T-cell (primary cell): Measurements from ENCODE around the gene BRD7. TPM values are rescaled to one million over a fixed set of nuclear protein-coding genes. Genes with fewer than 3 reads are reported as not detected.
A peak's percentile ranks its signal among the peaks of the same experiment; 100 is the strongest.

Experiments used
- ATAC-seq, 4 experiments: fragments of 200-7000 bp in 3 of 4; fragments of 150-1000 bp in 1 of 4; cut with Tn5 transposase; replicated peaks in 1 of 4; 1 replicate in 3 of 4; 2 replicates in 1 of 4; pipeline ENCODE4 v1.10.0; 2021; ENCODE audit warnings: moderate library complexity in 3 of 4, mild to moderate bottlenecking in 2 of 4, moderate number of reproducible peaks in 1 of 4
- CTCF ChIA-PET, 2 donors: fragments of 300-600 bp; sonication (Branson Sonifier 250); formaldehyde crosslinking; loops; one replicate each; lab custom pipeline; 2022; ENCODE audit warnings: antibody characterized with exemption in 2 of 2; lab: Charles Lee
- POLR2A ChIA-PET, 2 donors: fragments of 300-600 bp; sonication (Branson Sonifier 250); formaldehyde crosslinking; loops; one replicate each; lab custom pipeline; 2022; ENCODE audit warnings: antibody characterized with exemption in 2 of 2; lab: Charles Lee
- DNase-seq, 35 experiments: peaks; one replicate each; pipeline versions ENCODE4 v3.0.0 to v3.0.0-alpha.2; 2013 to 2023
- H3K27ac ChIP-seq: one replicate; pipeline ENCODE4 v1.5.1; 2013; ENCODE audit warnings: low read length
- H3K27me3 ChIP-seq, 2 experiments: replicated peaks in 1 of 2; 1 replicate in 1 of 2; 2 replicates in 1 of 2; pipeline versions ENCODE4 v1.6.1 to v1.7.0; 2013; ENCODE audit warnings: low read length in 1 of 2, mixed read lengths in 1 of 2; ENCODE audit not compliant: control insufficient read depth in 2 of 2, insufficient read depth in 2 of 2; ENCODE audit errors: extremely low read depth in 1 of 2
- H3K36me3 ChIP-seq, 2 donors: 1 replicate in 1 of 2; 2 replicates in 1 of 2; pipeline versions ENCODE4 v1.6.1 to v1.7.0; 2013; ENCODE audit warnings: low read length in 1 of 2; ENCODE audit not compliant: control insufficient read depth in 2 of 2, insufficient read depth in 1 of 2; ENCODE audit errors: extremely low read depth in 1 of 2
- H3K4me1 ChIP-seq, 2 experiments: 1 replicate in 1 of 2; 2 replicates in 1 of 2; pipeline versions ENCODE4 v1.6.1 to v1.7.0; 2013; ENCODE audit warnings: low read length in 2 of 2, mixed read lengths in 1 of 2; ENCODE audit not compliant: insufficient read depth in 2 of 2, control insufficient read depth in 1 of 2; ENCODE audit errors: extremely low read depth in 1 of 2
- H3K4me3 ChIP-seq, 2 donors: 1 replicate in 1 of 2; 2 replicates in 1 of 2; pipeline versions ENCODE4 v1.5.1 to v1.7.0; 2013; ENCODE audit warnings: mild to moderate bottlenecking in 2 of 2, low read length in 1 of 2, moderate library complexity in 1 of 2; ENCODE audit not compliant: control insufficient read depth in 1 of 2; ENCODE audit errors: extremely low read depth in 1 of 2
- H3K9me3 ChIP-seq: 2 replicates; pipeline ENCODE4 v1.7.0; 2013
- H3K27ac Mint-ChIP-seq, 2 donors: one replicate each; pipeline ENCODE4 v1.8.0; 2020 to 2021; ENCODE audit warnings: mild to moderate bottlenecking in 2 of 2, mixed read lengths in 2 of 2
- H3K27me3 Mint-ChIP-seq, 2 donors: one replicate each; pipeline ENCODE4 v1.8.0; 2021 to 2022; ENCODE audit warnings: mixed read lengths in 2 of 2
- H3K36me3 Mint-ChIP-seq: one replicate; pipeline ENCODE4 v1.8.0; 2021; ENCODE audit warnings: mixed read lengths
- H3K4me1 Mint-ChIP-seq, 3 donors: one replicate each; pipeline ENCODE4 v1.8.0; 2020 to 2022; ENCODE audit warnings: mixed read lengths in 3 of 3, mild to moderate bottlenecking in 1 of 3
- H3K4me3 Mint-ChIP-seq, 3 donors: one replicate each; pipeline ENCODE4 v1.8.0; 2020 to 2022; ENCODE audit warnings: mild to moderate bottlenecking in 3 of 3, mixed read lengths in 3 of 3, moderate library complexity in 3 of 3
- H3K9me3 Mint-ChIP-seq, 3 donors: one replicate each; pipeline ENCODE4 v1.8.0; 2020 to 2022; ENCODE audit warnings: mixed read lengths in 3 of 3
- WGBS: methylation state at CpG from one replicate; pipeline ENCODE4 v1.1.5; 2013; ENCODE audit warnings: missing lambda C conversion rate; ENCODE audit not compliant: insufficient coverage; 5-methylcytosine and 5-hydroxymethylcytosine counted together
- total RNA-seq, 35 experiments: library from RNA in 6 of 35; stranded (reverse) in 6 of 35; fragments of 120-200 nt in 1 of 35; gene quantifications; one replicate each; pipeline versions ENCODE4 v1.2.1 to v1.2.4 and lab custom pipeline; 2013 to 2026

BRD7 gene
- total RNA-seq, 5 donors from 2014 or later (not counting 1 experiment from before 2014, with no cell fraction given), result 62.9 to 115 (median 75.4) TPM

DNA sequence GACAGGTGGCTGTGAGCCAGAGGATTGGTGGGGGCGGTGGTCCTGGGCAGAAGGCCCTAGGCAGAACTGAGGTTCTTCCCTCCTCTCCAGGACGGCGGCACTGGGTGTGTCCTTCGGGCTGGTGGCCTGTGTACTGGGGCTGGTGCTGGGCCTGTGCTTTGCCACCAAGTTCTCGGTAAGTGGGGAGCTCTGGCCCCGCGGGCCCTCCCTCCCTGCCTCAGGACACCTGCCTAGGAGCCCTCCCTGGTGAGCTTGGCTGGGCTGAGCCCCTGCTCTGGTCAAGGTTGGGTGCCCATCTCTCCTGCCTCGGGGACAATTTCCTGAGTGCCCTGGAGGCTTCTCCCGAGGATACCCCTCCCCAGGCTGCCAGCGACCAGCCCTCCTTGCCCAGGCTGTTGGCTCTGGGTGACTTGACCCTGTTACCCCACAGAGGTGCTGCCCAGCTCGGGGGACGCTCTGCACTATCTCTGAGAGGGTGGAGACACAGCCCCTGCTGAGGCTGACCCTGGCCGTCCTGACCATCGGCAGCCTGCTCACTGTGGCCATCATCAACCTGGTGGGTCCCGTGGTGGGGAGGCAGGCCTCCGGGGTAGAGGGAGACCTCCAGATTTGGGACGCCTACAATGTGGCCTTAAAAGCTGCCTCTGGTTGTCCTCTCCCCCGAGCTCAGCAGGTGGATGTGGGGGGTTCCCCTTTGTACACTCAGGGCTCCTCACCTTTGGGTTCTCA lies 60.4 kb downstream of the BRD7 start:
- Mint-ChIP-seq H3K27ac (peak overlapping the region; percentile 55 to 72), H3K9me3 (no peaks in the 10 kb centered on the region), H3K27me3 (no peaks in the 10 kb centered on the region), H3K36me3 (peaks cover 25% of the 10 kb centered on the region), H3K4me3 (no peak overlapping the region), H3K4me1 (peaks cover 15 to 21% (median 18%) of the 10 kb centered on the region in 3 donors)
- WGBS, result 98% methylated on average over 12 of the region's 18 CpGs
- DNase-seq, result peak in 3 of 35 experiments; percentile 0 to 23 (median 13)
- H3K4me3 ChIP-seq, result no peak overlapping the region
- H3K4me1 ChIP-seq, result peaks cover 0 to 13% of the 10 kb centered on the region in 2 experiments
- no peaks in the 10 kb centered on the region for H3K27me3 ChIP-seq
- no peak overlapping the region for H3K27ac ChIP-seq
- H3K9me3 ChIP-seq, result no peaks in the 10 kb centered on the region
- POLR2A ChIA-PET, result no interaction called here
- peaks cover 28 to 94% of the 10 kb centered on the region in 2 donors for H3K36me3 ChIP-seq
- ATAC-seq, result no peak
- CTCF ChIA-PET, result interaction anchor here in 1 of 2 donors (1.0 kb wide), 1 partner anchor 36 kb away, joined by 3 read pairs; no protein-coding TSS in a partner anchor

GRCh38 chr16:50306287-50306686 lies 62.5 kb downstream of the BRD7 start:
- no peak overlapping the region for H3K4me3 ChIP-seq
- Mint-ChIP-seq H3K27ac (no peak overlapping the region), H3K27me3 (no peaks in the 10 kb centered on the region), H3K9me3 (no peaks in the 10 kb centered on the region), H3K4me3 (no peak overlapping the region), H3K4me1 (peaks cover 5 to 9% (median 6%) of the 10 kb centered on the region in 3 donors), H3K36me3 (peaks cover 23% of the 10 kb centered on the region)
- 97% methylated on average over 7 of the region's 9 CpGs for WGBS
- POLR2A ChIA-PET, result interaction anchor here in 1 of 2 donors (0.6 kb wide), 1 partner anchor 451 kb away, joined by 5 read pairs; no protein-coding TSS in a partner anchor
- H3K36me3 ChIP-seq, result peaks cover 30 to 94% of the 10 kb centered on the region in 2 donors
- H3K27ac ChIP-seq, result no peak overlapping the region
- no peaks in the 10 kb centered on the region for H3K27me3 ChIP-seq
- peaks cover 0 to 3% of the 10 kb centered on the region in 2 experiments for H3K4me1 ChIP-seq
- no peak for ATAC-seq
- H3K9me3 ChIP-seq, result no peaks in the 10 kb centered on the region
- CTCF ChIA-PET, result no interaction called here
- peak in 1 of 35 experiments; percentile 8 for DNase-seq

DNA sequence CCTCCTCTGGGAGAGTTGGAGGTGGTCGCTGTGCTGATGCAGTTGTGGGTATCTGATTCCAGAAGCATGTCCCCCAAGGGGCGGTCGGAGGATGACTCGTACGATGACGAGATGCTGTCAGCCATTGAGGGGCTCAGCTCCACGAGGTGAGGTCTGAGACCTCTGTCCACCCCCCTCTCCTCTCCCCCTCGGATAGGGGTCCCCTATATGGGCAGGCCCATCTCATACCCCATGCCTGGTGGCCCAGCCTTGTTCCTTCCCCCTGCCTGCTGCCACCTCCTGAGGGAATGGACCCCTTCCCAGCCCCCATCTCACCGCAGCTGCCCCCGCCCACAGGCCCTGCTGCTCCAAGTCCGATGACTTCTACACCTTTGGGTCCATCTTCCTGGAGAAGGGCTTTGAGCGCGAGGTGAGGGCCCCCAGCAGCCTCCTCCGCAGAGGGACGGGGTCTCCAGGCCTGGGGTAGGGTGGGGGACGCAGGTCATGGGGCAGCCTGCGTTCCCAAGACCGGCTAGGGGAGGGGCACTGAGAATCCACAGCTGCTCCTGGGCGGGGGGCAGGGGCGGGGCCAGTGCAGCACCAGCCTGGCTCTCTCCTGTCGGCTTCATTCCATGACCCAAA lies 63.2 kb downstream of the BRD7 start:
- Histone ChIP-seq H3K36me3 (peaks cover 30 to 94% of the 10 kb centered on the region in 2 donors), H3K27ac (no peak overlapping the region), H3K27me3 (no peaks in the 10 kb centered on the region), H3K9me3 (no peaks in the 10 kb centered on the region), H3K4me3 (no peak overlapping the region), H3K4me1 (peaks cover 0 to 3% of the 10 kb centered on the region in 2 experiments)
- no peaks in the 10 kb centered on the region for H3K9me3 Mint-ChIP-seq
- peaks cover 5 to 9% (median 6%) of the 10 kb centered on the region in 3 donors for H3K4me1 Mint-ChIP-seq
- no peak overlapping the region for H3K4me3 Mint-ChIP-seq
- ChIA-PET POLR2A (no interaction called here), CTCF (no interaction called here)
- H3K27ac Mint-ChIP-seq, result no peak overlapping the region
- peak in 1 of 35 experiments; percentile 17 for DNase-seq
- ATAC-seq, result no peak
- H3K36me3 Mint-ChIP-seq, result peaks cover 23% of the 10 kb centered on the region
- 90% methylated on average over 8 of the region's 21 CpGs for WGBS
- no peaks in the 10 kb centered on the region for H3K27me3 Mint-ChIP-seq

GRCh38 chr16:50304467-50305440 lies 64.0 kb downstream of the BRD7 start:
- no peak overlapping the region for H3K27ac Mint-ChIP-seq
- no peaks in the 10 kb centered on the region for H3K27me3 ChIP-seq
- no peak overlapping the region for H3K4me3 ChIP-seq
- no peaks in the 10 kb centered on the region for H3K27me3 Mint-ChIP-seq
- H3K4me1 ChIP-seq, result peaks cover 0 to 2% of the 10 kb centered on the region in 2 experiments
- H3K9me3 Mint-ChIP-seq, result no peaks in the 10 kb centered on the region
- 92% methylated on average over 19 of the region's 25 CpGs for WGBS
- CTCF ChIA-PET, result no interaction called here
- H3K4me1 Mint-ChIP-seq, result peaks cover under 1 to 4% (median 2%) of the 10 kb centered on the region in 3 donors
- H3K9me3 ChIP-seq, result no peaks in the 10 kb centered on the region
- ATAC-seq (no peak), DNase-seq (peak in 1 of 35 experiments; percentile 20)
- H3K36me3 ChIP-seq, result peaks cover 33 to 92% of the 10 kb centered on the region in 2 donors
- H3K4me3 Mint-ChIP-seq, result no peak overlapping the region
- no peak overlapping the region for H3K27ac ChIP-seq
- H3K36me3 Mint-ChIP-seq, result peaks cover 17% of the 10 kb centered on the region
- POLR2A ChIA-PET, result no interaction called here

- Histone ChIP-seq H3K9me3 (no peaks in the 10 kb centered on the region), H3K27me3 (no peaks in the 10 kb centered on the region), H3K4me3 (no peak overlapping the region), H3K27ac (no peak overlapping the region), H3K4me1 (no peaks in the 10 kb centered on the region), H3K36me3 (peaks cover 35 to 92% of the 10 kb centered on the region in 2 donors)
- WGBS, result 96% methylated on average over 14 of the region's 33 CpGs
- Mint-ChIP-seq H3K27ac (peak overlapping the region in 1 of 2 donors; percentile 52), H3K4me1 (no peaks in the 10 kb centered on the region), H3K27me3 (no peaks in the 10 kb centered on the region), H3K4me3 (no peak overlapping the region), H3K9me3 (no peaks in the 10 kb centered on the region), H3K36me3 (peaks cover 12% of the 10 kb centered on the region)
- DNase-seq (peak in 1 of 35 experiments; percentile 21), ATAC-seq (no peak)
- ChIA-PET POLR2A (no interaction called here), CTCF (no interaction called here)
Observed at GRCh38 chr16:50303605-50304466, 65.0 kb downstream of the BRD7 start.
